NCI-H510A treated with DMSO at 0.1 percent for 48 hours (cell line): ENCODE data around the gene RNGTT.
"Not testable (repeated sequence)": the region's sequence is repeated elsewhere in the genome, so short reads cannot be mapped to it uniquely, and the experiment has no call there.

Experiments
- DNase-seq: peaks from one replicate; lab custom pipeline; 2025; lab: John Stamatoyannopoulos, UW

RNGTT gene

GRCh38 chr6:88970301-88970700 is 6.9 kb upstream of the RNGTT start:
- no peak for DNase-seq

- not testable (repeated sequence) for DNase-seq
These were observed 5.8 kb upstream of the RNGTT start for GRCh38 chr6:88969255-88969654.

GRCh38 chr6:88967891-88968290 is 4.5 kb upstream of the RNGTT start:
- DNase-seq: no peak

- DNase-seq: no peak
These were observed 2.3 kb upstream of the RNGTT start for GRCh38 chr6:88965691-88966090.

- no peak for DNase-seq
These were observed 1.1 kb upstream of the RNGTT start for GRCh38 chr6:88964509-88964908.

GRCh38 chr6:88958842-88959241 is 4.6 kb downstream of the RNGTT start:
- no peak for DNase-seq

GRCh38 chr6:88953550-88954386 is 9.7 kb downstream of the RNGTT start:
- DNase-seq: no peak

- no peak for DNase-seq
These were observed 11.2 kb downstream of the RNGTT start for GRCh38 chr6:88952065-88952704.

- DNase-seq: no peak
These were observed 17.9 kb downstream of the RNGTT start for GRCh38 chr6:88945415-88946008.

- DNase-seq: no peak
These were observed 29.9 kb downstream of the RNGTT start for GRCh38 chr6:88933521-88933920.

- not testable (repeated sequence) for DNase-seq
These were observed 31.4 kb downstream of the RNGTT start for GRCh38 chr6:88932019-88932418.

GRCh38 chr6:88922775-88923548 is 40.5 kb downstream of the RNGTT start:
- DNase-seq: no peak

GRCh38 chr6:88921734-88922133 is 41.7 kb downstream of the RNGTT start:
- no peak for DNase-seq

GRCh38 chr6:88920774-88921733 is 42.4 kb downstream of the RNGTT start:
- no peak for DNase-seq

- no peak for DNase-seq
These were observed 43.3 kb downstream of the RNGTT start for GRCh38 chr6:88920088-88920487.

- no peak for DNase-seq
These were observed 44.4 kb downstream of the RNGTT start for GRCh38 chr6:88919032-88919431.

- no peak for DNase-seq
These were observed 46.7 kb downstream of the RNGTT start for GRCh38 chr6:88916615-88917208.

- DNase-seq: no peak
These were observed 48.4 kb downstream of the RNGTT start for GRCh38 chr6:88914895-88915598.

GRCh38 chr6:88914180-88914579 is 49.2 kb downstream of the RNGTT start:
- DNase-seq: no peak

- no peak for DNase-seq
These were observed 49.9 kb downstream of the RNGTT start for GRCh38 chr6:88913471-88913870.
